Neutrophil (primary cell): Measurements from ENCODE around the gene PRPSAP1.

Source experiments
- H3K27ac ChIP-seq: fragments of 200-600 bp; sonication (generic); 2 replicates; pipeline ENCODE4 v1.5.1; 2016; ENCODE audit warnings: mild to moderate bottlenecking, moderate library complexity
- H3K27me3 ChIP-seq: fragments of 200-600 bp; sonication (generic); 2 replicates; pipeline ENCODE4 v1.6.0; 2016; ENCODE audit warnings: mild to moderate bottlenecking
- H3K36me3 ChIP-seq: fragments of 200-600 bp; sonication (generic); 2 replicates; pipeline ENCODE4 v1.5.1; 2017
- H3K4me1 ChIP-seq, 2 experiments: fragments of 200-600 bp in 1 of 2; sonication (generic) in 1 of 2; 1 replicate in 1 of 2; 2 replicates in 1 of 2; pipeline versions ENCODE4 v1.5.1 to v1.6.1; 2013 to 2016; ENCODE audit warnings: low read depth in 1 of 2, low read length in 1 of 2, mild to moderate bottlenecking in 1 of 2, moderate library complexity in 1 of 2; ENCODE audit not compliant: control insufficient read depth in 1 of 2, insufficient read depth in 1 of 2
- H3K4me3 ChIP-seq, 2 experiments: fragments of 200-600 bp in 1 of 2; sonication (generic) in 1 of 2; 1 replicate in 1 of 2; 2 replicates in 1 of 2; pipeline ENCODE4 v1.5.1; 2013 to 2016; ENCODE audit warnings: low read depth in 1 of 2, low read length in 1 of 2, mild to moderate bottlenecking in 1 of 2, moderate library complexity in 1 of 2
- H3K9me3 ChIP-seq: fragments of 200-600 bp; sonication (generic); 2 replicates; pipeline ENCODE4 v1.5.1; 2016
- TF ChIP-seq, protein P1 (sequence below): fragments of 200-600 bp; sonication (generic); IDR thresholded peaks from 2 replicates; pipeline ENCODE4 v1.5.1; 2016; ENCODE audit warnings: antibody characterized with exemption

PRPSAP1 gene

DNA sequence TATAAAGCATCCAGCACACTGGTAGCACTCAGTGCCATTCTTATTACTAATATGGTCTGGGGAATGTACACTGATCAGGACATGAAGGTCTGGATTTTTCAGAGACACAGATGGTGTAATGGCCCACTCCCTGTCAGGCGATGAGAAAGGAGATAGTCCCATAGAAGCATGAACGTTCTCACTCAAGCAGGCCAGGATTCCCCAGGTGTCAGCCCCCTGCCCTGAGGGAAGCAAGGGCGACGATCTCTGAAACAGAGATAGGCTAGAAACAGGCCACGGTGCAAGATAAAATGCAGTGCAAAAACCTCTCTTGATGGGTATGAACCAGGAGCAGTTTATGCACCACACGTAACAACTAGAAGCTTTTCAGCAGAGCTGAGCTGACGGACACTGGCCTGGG lies 10.6 kb downstream of the PRPSAP1 start:
- H3K4me1 ChIP-seq: peaks cover 3 to 10% of the 10 kb centered on the region in 2 experiments

DNA sequence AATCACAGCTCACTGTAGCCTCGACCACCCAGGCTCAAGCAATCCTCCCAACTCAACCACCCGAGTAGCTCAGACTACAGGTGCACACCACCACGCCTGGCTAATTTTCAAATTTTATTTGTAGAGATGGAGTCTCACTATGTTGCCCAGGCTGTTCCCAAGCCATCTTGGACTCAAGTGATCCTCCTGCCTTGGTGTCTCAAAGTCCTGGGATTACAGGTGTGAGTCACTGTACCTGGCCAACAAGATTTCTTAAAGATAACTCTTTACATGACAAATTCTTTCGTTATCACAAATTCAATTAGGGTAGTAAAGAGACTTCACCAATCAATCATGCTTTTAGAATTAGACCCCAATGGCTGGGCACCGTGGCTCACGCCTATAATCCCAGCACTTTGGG lies 12.4 kb downstream of the PRPSAP1 start:
- H3K27me3 ChIP-seq: no peaks in the 10 kb centered on the region
- peaks cover 3 to 10% of the 10 kb centered on the region in 2 experiments for H3K4me1 ChIP-seq
- H3K9me3 ChIP-seq: no peaks in the 10 kb centered on the region
- H3K36me3 ChIP-seq: peaks cover 41% of the 10 kb centered on the region
- TF ChIP-seq, protein P1, sequence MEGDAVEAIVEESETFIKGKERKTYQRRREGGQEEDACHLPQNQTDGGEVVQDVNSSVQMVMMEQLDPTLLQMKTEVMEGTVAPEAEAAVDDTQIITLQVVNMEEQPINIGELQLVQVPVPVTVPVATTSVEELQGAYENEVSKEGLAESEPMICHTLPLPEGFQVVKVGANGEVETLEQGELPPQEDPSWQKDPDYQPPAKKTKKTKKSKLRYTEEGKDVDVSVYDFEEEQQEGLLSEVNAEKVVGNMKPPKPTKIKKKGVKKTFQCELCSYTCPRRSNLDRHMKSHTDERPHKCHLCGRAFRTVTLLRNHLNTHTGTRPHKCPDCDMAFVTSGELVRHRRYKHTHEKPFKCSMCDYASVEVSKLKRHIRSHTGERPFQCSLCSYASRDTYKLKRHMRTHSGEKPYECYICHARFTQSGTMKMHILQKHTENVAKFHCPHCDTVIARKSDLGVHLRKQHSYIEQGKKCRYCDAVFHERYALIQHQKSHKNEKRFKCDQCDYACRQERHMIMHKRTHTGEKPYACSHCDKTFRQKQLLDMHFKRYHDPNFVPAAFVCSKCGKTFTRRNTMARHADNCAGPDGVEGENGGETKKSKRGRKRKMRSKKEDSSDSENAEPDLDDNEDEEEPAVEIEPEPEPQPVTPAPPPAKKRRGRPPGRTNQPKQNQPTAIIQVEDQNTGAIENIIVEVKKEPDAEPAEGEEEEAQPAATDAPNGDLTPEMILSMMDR: no peak
- no peak overlapping the region for H3K4me3 ChIP-seq
- H3K27ac ChIP-seq: no peak overlapping the region

More for the DNA sequence above, 10.6 kb downstream of the PRPSAP1 start:
- no peaks in the 10 kb centered on the region for H3K9me3 ChIP-seq
- H3K27me3 ChIP-seq: no peaks in the 10 kb centered on the region
- H3K27ac ChIP-seq: no peak overlapping the region
- H3K36me3 ChIP-seq: peaks cover 57% of the 10 kb centered on the region
- H3K4me3 ChIP-seq: no peak overlapping the region
- TF ChIP-seq, protein P1: no peak

GRCh38 chr17:76337413-76337777 lies 16.3 kb downstream of the PRPSAP1 start:
- TF ChIP-seq, protein P1: no peak
- Histone ChIP-seq H3K36me3 (peaks cover 7% of the 10 kb centered on the region), H3K4me1 (peaks cover 5 to 20% of the 10 kb centered on the region in 2 experiments), H3K4me3 (no peak overlapping the region), H3K27me3 (no peaks in the 10 kb centered on the region), H3K27ac (no peak overlapping the region), H3K9me3 (no peaks in the 10 kb centered on the region)

DNA sequence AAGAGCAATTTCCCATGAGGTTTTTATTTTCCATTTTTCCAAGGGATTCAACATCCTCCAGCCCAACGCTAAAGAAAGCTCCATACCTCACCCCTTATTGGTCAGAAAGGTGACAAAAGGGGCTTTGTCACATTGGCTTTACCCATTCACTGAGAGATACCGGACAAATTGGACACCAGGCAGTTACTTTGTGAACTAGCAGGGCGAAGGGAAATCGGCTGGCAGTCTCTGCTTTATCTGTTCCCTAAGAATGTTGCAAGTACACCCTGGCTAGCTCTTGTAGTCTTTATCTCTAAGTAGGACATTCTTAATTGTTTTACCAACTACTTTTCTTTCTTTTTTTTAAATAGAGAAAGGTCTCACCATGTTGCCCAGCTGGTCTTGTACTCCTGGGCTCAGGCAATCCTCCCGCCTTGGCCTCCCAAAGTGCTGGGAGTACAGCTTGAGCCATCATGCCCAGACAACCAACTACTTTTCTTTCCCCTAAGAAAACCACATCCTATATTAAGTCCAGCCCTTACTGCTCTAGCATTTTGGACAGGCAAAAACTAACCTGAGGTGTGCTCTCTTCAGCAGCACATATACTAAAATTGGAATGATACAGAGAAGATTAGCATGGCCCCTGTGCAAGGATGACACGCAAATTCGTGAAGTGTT lies 16.8 kb downstream of the PRPSAP1 start:
- TF ChIP-seq, protein P1: no peak
- Histone ChIP-seq H3K4me1 (peaks cover 10 to 25% of the 10 kb centered on the region in 2 experiments), H3K27me3 (no peaks in the 10 kb centered on the region), H3K9me3 (no peaks in the 10 kb centered on the region), H3K36me3 (peaks cover 2% of the 10 kb centered on the region), H3K4me3 (no peak overlapping the region), H3K27ac (no peak overlapping the region)

- H3K27ac ChIP-seq: no peak overlapping the region
- TF ChIP-seq, protein P1: no peak
- H3K4me1 ChIP-seq: peaks cover 10 to 26% of the 10 kb centered on the region in 2 experiments
- H3K9me3 ChIP-seq: no peaks in the 10 kb centered on the region
- H3K36me3 ChIP-seq: no peaks in the 10 kb centered on the region
- H3K27me3 ChIP-seq: no peaks in the 10 kb centered on the region
- H3K4me3 ChIP-seq: no peak overlapping the region
Measured at GRCh38 chr17:76335716-76336381, 17.9 kb downstream of the PRPSAP1 start.
